Activated T-cell treated with anti-CD3 and anti-CD28 coated beads, Interleukin-2, amount 50 U/mL, for 72 hours (primary cell): ENCODE measurements around the gene OTOGL. TPM values are rescaled to one million over a fixed set of nuclear protein-coding genes. Genes with fewer than 3 reads are reported as not detected.
A peak's percentile ranks its signal among the peaks of the same experiment; 100 is the strongest.
"Not testable (repeated sequence)": the region's sequence is repeated elsewhere in the genome, so short reads cannot be mapped to it uniquely, and the experiment has no call there.

Source experiments
- ATAC-seq, 2 donors: fragments of 150-1000 bp; cut with Tn5 transposase; replicated peaks in 1 of 2; 2 replicates each; pipeline ENCODE4 v1.10.0; 2021; ENCODE audit warnings: moderate library complexity in 2 of 2, mild to moderate bottlenecking in 1 of 2
- DNase-seq, 2 donors: peaks; one replicate each; pipeline ENCODE4 v3.0.0; 2021 to 2022; ENCODE audit warnings: mixed read lengths in 1 of 2
- H3K27ac Mint-ChIP-seq: one replicate; pipeline ENCODE4 v1.8.0; 2022; ENCODE audit warnings: mild to moderate bottlenecking, moderate library complexity, mixed read lengths
- H3K27me3 Mint-ChIP-seq: one replicate; pipeline ENCODE4 v1.8.0; 2022; ENCODE audit warnings: low read depth, mixed read lengths
- H3K36me3 Mint-ChIP-seq, 2 donors: one replicate each; pipeline ENCODE4 v1.8.0; 2022; ENCODE audit warnings: mixed read lengths in 2 of 2, mild to moderate bottlenecking in 1 of 2; ENCODE audit not compliant: insufficient read depth in 2 of 2
- H3K4me1 Mint-ChIP-seq: one replicate; pipeline ENCODE4 v1.8.0; 2022; ENCODE audit warnings: low read depth, mixed read lengths
- H3K4me3 Mint-ChIP-seq, 2 donors: one replicate each; pipeline ENCODE4 v1.8.0; 2022; ENCODE audit warnings: mild to moderate bottlenecking in 2 of 2, mixed read lengths in 2 of 2, moderate library complexity in 2 of 2
- H3K9me3 Mint-ChIP-seq, 2 donors: one replicate each; pipeline ENCODE4 v1.8.0; 2022; ENCODE audit warnings: mixed read lengths in 2 of 2
- total RNA-seq, 2 donors: library from RNA; stranded (reverse); gene quantifications; one replicate each; pipeline ENCODE4 v1.2.3, GENCODE V29; 2022

OTOGL gene
- total RNA-seq, 2 donors from 2014 or later, result not detected

GRCh38 chr12:80143537-80143936 lies 44.2 kb downstream of the OTOGL start:
- DNase-seq (no peak), ATAC-seq (no peak)
- Mint-ChIP-seq H3K27ac (no peak overlapping the region), H3K4me3 (no peak overlapping the region), H3K27me3 (peaks cover 5% of the 10 kb centered on the region), H3K4me1 (peaks cover 6% of the 10 kb centered on the region), H3K9me3 (no peaks in the 10 kb centered on the region), H3K36me3 (no peaks in the 10 kb centered on the region)

GRCh38 chr12:80149547-80150313 lies 50.4 kb downstream of the OTOGL start:
- H3K9me3 Mint-ChIP-seq, H3K4me1 Mint-ChIP-seq, H3K27ac Mint-ChIP-seq, H3K27me3 Mint-ChIP-seq, H3K4me3 Mint-ChIP-seq, DNase-seq, ATAC-seq, H3K36me3 Mint-ChIP-seq: not testable (repeated sequence)

- H3K27me3 Mint-ChIP-seq, result peaks cover 5% of the 10 kb centered on the region
- H3K4me1 Mint-ChIP-seq, result peaks cover 4% of the 10 kb centered on the region
- H3K27ac Mint-ChIP-seq, result no peak overlapping the region
- peaks cover 1 to 2% of the 10 kb centered on the region in 2 donors for H3K9me3 Mint-ChIP-seq
- DNase-seq (no peak), ATAC-seq (no peak)
- H3K4me3 Mint-ChIP-seq, result no peak overlapping the region
- peaks cover 0 to 1% of the 10 kb centered on the region in 2 donors for H3K36me3 Mint-ChIP-seq
These were observed 51.8 kb downstream of the OTOGL start for GRCh38 chr12:80151131-80151530.

- H3K4me3 Mint-ChIP-seq, result no peak overlapping the region
- H3K27me3 Mint-ChIP-seq, result peaks cover 5% of the 10 kb centered on the region
- H3K4me1 Mint-ChIP-seq, result peaks cover 4% of the 10 kb centered on the region
- ATAC-seq, result no peak
- peaks cover 1 to 6% of the 10 kb centered on the region in 2 donors for H3K9me3 Mint-ChIP-seq
- DNase-seq, result no peak
- H3K36me3 Mint-ChIP-seq, result peaks cover 0 to 1% of the 10 kb centered on the region in 2 donors
- H3K27ac Mint-ChIP-seq, result peak overlapping the region; percentile 13
These were observed 54.9 kb downstream of the OTOGL start for GRCh38 chr12:80154261-80154660.

GRCh38 chr12:80156306-80156705 lies 57.0 kb downstream of the OTOGL start:
- peaks cover 1 to 8% of the 10 kb centered on the region in 2 donors for H3K9me3 Mint-ChIP-seq
- H3K4me1 Mint-ChIP-seq, result peaks cover 4% of the 10 kb centered on the region
- H3K27ac Mint-ChIP-seq, result no peak overlapping the region
- H3K27me3 Mint-ChIP-seq, result peaks cover 13% of the 10 kb centered on the region
- ATAC-seq, result no peak
- DNase-seq, result no peak
- no peak overlapping the region for H3K4me3 Mint-ChIP-seq
- peaks cover 0 to 1% of the 10 kb centered on the region in 2 donors for H3K36me3 Mint-ChIP-seq

- peaks cover 1 to 8% of the 10 kb centered on the region in 2 donors for H3K9me3 Mint-ChIP-seq
- peaks cover 0 to 1% of the 10 kb centered on the region in 2 donors for H3K36me3 Mint-ChIP-seq
- ATAC-seq (no peak), DNase-seq (no peak)
- no peak overlapping the region for H3K27ac Mint-ChIP-seq
- no peak overlapping the region for H3K4me3 Mint-ChIP-seq
- H3K4me1 Mint-ChIP-seq, result peaks cover 4% of the 10 kb centered on the region
- H3K27me3 Mint-ChIP-seq, result peaks cover 8% of the 10 kb centered on the region
These were observed 58.3 kb downstream of the OTOGL start for GRCh38 chr12:80157645-80158044.

- no peak for DNase-seq
- H3K27me3 Mint-ChIP-seq, result peaks cover 13% of the 10 kb centered on the region
- no peak overlapping the region for H3K27ac Mint-ChIP-seq
- ATAC-seq, result no peak
- no peak overlapping the region for H3K4me3 Mint-ChIP-seq
- H3K36me3 Mint-ChIP-seq, result no peaks in the 10 kb centered on the region
- H3K9me3 Mint-ChIP-seq, result peaks cover 0 to 3% of the 10 kb centered on the region in 2 donors
- no peaks in the 10 kb centered on the region for H3K4me1 Mint-ChIP-seq
These were observed 62.3 kb downstream of the OTOGL start for GRCh38 chr12:80161612-80162011.

- H3K4me3 Mint-ChIP-seq, result no peak overlapping the region
- no peaks in the 10 kb centered on the region for H3K4me1 Mint-ChIP-seq
- H3K27me3 Mint-ChIP-seq, result peaks cover 13% of the 10 kb centered on the region
- no peak for DNase-seq
- no peak overlapping the region for H3K27ac Mint-ChIP-seq
- no peak for ATAC-seq
- H3K36me3 Mint-ChIP-seq, result no peaks in the 10 kb centered on the region
- peaks cover 0 to 3% of the 10 kb centered on the region in 2 donors for H3K9me3 Mint-ChIP-seq
These were observed 62.8 kb downstream of the OTOGL start for GRCh38 chr12:80162177-80162576.

GRCh38 chr12:80165746-80166145 lies 66.4 kb downstream of the OTOGL start:
- Mint-ChIP-seq H3K27me3 (peaks cover 5% of the 10 kb centered on the region), H3K27ac (no peak overlapping the region), H3K4me3 (no peak overlapping the region), H3K9me3 (no peaks in the 10 kb centered on the region), H3K4me1 (peaks cover 6% of the 10 kb centered on the region), H3K36me3 (no peaks in the 10 kb centered on the region)
- DNase-seq, result no peak
- ATAC-seq, result no peak

GRCh38 chr12:80166751-80167150 lies 67.4 kb downstream of the OTOGL start:
- H3K4me3 Mint-ChIP-seq, result no peak overlapping the region
- H3K4me1 Mint-ChIP-seq, result peaks cover 11% of the 10 kb centered on the region
- H3K36me3 Mint-ChIP-seq, result no peaks in the 10 kb centered on the region
- no peak for ATAC-seq
- no peaks in the 10 kb centered on the region for H3K9me3 Mint-ChIP-seq
- H3K27ac Mint-ChIP-seq, result no peak overlapping the region
- DNase-seq, result no peak
- H3K27me3 Mint-ChIP-seq, result peaks cover 5% of the 10 kb centered on the region

- Mint-ChIP-seq H3K4me1 (peaks cover 11% of the 10 kb centered on the region), H3K27me3 (peaks cover 19% of the 10 kb centered on the region), H3K9me3 (no peaks in the 10 kb centered on the region), H3K27ac (no peak overlapping the region), H3K36me3 (no peaks in the 10 kb centered on the region), H3K4me3 (no peak overlapping the region)
- DNase-seq (no peak), ATAC-seq (peak in 1 of 2 donors; percentile 41)
These were observed 69.6 kb downstream of the OTOGL start for GRCh38 chr12:80168936-80169335.

- H3K4me1 Mint-ChIP-seq, result peaks cover 18% of the 10 kb centered on the region
These were observed 71.6 kb downstream of the OTOGL start for GRCh38 chr12:80170915-80171314.

GRCh38 chr12:80173083-80173864 lies 73.9 kb downstream of the OTOGL start:
- H3K27me3 Mint-ChIP-seq, result peaks cover 17% of the 10 kb centered on the region
- no peak for DNase-seq
- no peak for ATAC-seq
- no peaks in the 10 kb centered on the region for H3K9me3 Mint-ChIP-seq
- H3K27ac Mint-ChIP-seq, result no peak overlapping the region
- no peaks in the 10 kb centered on the region for H3K36me3 Mint-ChIP-seq
- no peak overlapping the region for H3K4me3 Mint-ChIP-seq
- peaks cover 18% of the 10 kb centered on the region for H3K4me1 Mint-ChIP-seq

More at GRCh38 chr12:80170915-80171314, 71.6 kb downstream of the OTOGL start:
- H3K27me3 Mint-ChIP-seq, result peaks cover 17% of the 10 kb centered on the region
- H3K27ac Mint-ChIP-seq, result no peak overlapping the region
- no peak overlapping the region for H3K4me3 Mint-ChIP-seq
- H3K9me3 Mint-ChIP-seq, result no peaks in the 10 kb centered on the region
- no peak for ATAC-seq
- DNase-seq, result no peak
- H3K36me3 Mint-ChIP-seq, result no peaks in the 10 kb centered on the region
